NCI-H1417 (cell line): ENCODE measurements around the gene MAGEB1.
A peak's percentile ranks its signal among the peaks of the same experiment; 100 is the strongest.

Experiments used
- DNase-seq, 3 experiments: peaks; one replicate each; lab custom pipeline; 2025; lab: John Stamatoyannopoulos, UW

MAGEB1 gene, protein sequence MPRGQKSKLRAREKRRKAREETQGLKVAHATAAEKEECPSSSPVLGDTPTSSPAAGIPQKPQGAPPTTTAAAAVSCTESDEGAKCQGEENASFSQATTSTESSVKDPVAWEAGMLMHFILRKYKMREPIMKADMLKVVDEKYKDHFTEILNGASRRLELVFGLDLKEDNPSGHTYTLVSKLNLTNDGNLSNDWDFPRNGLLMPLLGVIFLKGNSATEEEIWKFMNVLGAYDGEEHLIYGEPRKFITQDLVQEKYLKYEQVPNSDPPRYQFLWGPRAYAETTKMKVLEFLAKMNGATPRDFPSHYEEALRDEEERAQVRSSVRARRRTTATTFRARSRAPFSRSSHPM

DNA sequence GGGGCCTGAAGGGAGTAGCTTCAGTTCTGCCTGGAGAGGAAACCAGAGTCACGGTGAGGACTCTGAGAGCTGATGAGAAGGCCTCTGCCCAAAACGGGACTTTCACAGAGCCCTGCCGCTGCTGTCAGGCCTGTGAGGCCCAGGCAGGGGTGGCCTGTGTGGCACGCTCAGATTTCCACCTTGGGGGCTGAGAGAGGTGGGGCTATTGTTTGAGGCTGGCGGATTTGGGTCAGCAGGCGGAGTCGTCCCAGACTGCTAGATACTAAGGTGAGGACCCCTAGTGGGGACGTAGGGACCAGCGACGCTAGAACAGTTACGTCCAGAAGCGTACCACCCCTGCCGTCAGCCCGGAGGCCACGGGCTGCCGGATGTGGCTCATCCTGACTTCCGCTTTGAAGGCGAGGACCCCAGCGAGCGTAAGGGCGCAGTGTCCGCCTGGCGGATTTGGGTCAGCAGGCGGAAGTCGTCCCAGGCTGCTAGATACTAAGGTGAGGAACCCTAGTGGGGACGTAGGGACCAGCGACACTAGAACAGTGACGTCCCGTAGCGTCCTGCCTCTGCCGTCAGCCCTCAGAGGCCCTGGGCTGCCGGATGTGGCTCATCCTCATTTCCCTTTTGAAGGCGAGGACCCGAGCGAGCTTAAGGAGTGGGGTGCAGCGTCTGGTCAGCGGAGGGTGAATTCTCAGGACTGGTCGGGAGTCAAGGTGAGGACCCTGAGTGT, at the start of gene MAGEB1:
MAGEB1 (plus strand) TSS at position 378 of the 721 bp plus-strand sequence. CDS start 3,348 bp downstream, outside the sequence.
- no peak for DNase-seq

DNA sequence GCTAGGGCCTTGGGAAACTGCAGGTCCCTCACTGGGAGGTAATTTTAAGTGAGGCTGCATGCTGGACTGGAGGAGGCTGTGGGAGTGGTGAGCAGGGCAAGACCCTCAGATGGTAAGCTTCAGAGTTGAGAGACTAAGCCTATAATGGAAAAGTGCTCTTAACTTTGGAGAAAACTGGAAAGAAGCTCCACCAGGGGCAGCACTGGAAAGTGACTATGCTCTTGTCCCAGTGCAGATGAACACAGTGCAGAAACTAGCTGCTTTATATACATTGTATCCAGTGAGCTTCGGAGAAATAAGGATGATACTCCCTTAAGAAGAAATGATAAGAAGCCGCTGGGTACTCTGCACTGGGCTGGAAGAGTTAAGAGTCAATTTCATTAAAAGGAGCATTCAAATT, 34.8 kb upstream of the MAGEB1 start:
- no peak for DNase-seq

DNA sequence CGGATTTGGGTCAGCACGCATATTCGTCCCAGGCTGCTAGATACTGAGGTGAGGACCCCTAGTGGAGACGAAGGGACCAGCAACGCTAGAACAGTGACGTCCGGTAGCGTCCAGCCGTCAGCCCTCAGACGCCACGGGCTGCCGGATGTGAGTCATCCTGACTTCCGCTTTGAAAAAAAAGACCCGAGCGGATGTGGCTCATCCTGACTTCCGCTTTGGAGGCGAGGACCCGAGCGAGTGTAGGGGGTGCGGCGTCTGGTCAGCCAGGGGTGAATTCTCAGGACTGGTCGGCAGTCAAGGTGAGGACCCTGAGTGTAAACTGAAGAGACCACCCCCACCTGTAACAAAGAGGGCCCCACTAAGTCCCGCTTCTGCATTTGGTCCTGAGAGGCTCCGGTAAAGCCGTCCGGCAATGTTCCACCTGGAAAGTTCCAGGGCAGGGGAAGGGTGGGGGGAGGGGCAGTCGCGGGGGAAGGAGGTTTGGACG, 31.5 kb upstream of the MAGEB1 start, which contains the start of gene MAGEB2:
MAGEB2 (plus strand) TSS at position 207 of the 487 bp plus-strand sequence. CDS start 3,018 bp downstream, outside the sequence.
- DNase-seq, result no peak

DNA sequence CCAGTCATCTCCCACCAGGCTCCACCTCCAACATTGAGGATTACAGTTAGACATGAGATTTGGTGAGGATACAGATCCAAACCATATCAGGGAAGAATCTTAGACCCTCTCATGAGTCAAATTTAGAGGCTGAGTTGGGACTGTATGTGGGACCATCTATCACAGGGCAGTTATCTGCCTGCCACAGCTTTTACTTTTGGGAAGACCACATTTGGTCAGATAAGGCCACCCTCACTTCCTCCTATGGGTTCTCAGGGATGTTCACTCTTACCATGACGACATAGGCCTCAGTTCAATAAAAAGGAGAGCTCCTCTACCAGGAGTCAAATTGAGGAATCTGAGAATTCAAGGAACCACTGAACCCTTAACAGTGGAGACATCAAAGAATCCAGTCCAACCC, 29.5 kb upstream of the MAGEB1 start:
- DNase-seq, result no peak

DNA sequence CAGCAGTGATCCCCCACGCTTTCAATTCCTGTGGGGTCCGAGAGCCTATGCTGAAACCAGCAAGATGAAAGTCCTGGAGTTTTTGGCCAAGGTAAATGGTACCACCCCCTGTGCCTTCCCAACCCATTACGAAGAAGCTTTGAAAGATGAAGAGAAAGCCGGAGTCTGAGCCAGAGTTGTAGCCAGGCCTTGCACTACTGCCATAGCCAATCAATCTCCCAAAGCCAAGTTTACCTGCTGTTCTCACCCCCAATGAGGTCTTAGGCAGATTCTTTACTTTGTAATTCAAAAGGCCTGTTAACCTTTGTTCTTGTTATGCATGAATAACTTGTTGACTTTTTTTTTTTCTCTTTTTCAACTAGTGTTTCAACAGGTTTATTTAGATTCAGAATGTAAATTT, 27.6 kb upstream of the MAGEB1 start:
- no peak for DNase-seq

DNA sequence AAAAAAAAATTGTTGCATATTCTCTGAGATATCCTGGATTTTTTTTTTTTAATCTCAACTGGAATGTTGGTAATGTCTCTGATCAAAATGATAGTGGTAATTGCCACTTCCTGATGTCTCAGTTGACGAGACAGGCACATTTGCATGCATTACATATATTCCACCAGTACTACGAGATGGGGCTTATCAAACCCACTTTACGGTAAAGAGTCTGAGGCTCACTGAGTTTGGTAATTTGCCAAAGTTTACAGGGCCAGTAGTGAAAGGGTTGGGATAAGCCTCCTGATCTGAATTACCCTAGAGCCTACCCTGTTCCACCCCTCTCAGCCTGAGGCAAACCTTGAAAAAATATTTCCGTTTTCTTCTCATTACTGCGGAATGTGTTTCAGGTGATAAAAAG, 26.3 kb upstream of the MAGEB1 start:
- DNase-seq, result no peak

DNA sequence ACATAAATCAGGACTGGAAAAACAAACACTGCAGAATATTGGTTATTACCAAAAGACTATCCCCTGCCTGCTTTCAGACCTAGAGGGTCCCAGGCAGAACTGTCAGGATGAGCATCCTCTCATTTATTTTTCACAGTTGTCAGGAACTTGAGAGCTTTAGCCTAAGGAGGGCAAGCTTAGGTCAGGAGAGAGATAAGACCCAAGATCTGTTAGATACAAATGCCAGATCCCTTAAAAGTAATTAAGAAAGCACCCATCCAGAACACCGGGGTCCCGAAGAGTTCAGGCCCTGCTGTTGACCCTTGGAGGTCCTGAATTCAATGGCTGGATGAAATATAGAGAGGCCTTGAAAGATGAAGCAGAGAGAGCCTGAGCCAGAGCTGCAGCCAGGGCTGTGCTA, 22.4 kb upstream of the MAGEB1 start:
- DNase-seq, result no peak

DNA sequence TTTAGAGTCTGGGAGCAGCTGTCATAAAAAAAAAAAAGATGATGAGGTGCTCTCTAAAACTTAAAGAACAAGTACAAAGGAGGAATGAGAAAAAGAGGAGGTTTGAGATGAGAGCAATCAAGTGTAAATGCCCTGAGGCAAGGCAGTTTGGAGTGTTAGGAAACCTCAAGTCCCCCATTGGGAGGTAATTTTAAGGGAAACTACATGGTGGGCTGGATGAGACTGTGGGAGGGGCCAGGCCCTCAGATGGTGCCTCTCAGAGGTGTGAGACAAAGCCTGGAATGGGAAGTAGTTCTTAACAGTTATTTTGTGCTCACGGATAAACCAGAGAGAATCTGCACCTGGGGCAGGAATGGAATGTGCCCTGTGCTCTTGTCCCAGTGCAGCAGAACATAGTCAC, 18.4 kb upstream of the MAGEB1 start:
- peak in 1 of 3 experiments; percentile 41 for DNase-seq

DNA sequence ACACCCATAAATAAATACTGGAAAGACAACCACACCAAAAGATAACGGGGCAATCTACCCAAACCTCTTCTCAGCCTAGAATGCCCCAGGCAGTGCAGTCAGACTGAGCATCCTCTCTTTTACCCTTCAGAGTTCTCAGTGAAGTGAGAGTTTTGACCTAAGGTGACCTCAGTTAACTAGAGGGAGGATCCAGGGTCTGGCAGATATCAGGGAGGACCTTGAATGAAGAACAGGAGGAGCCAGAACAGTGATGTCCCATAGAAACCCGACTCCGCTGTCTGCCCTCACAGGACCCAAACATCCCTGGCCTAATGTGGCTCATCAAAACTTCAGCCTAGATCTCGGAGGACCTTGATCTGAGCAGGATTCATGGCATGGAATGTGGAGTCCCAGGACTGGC, 16.6 kb upstream of the MAGEB1 start, which contains the start of gene MAGEB3:
MAGEB3 (plus strand) TSS at position 263 of the 400 bp plus-strand sequence. CDS start 5,268 bp downstream, outside the sequence.
- DNase-seq, result no peak

DNA sequence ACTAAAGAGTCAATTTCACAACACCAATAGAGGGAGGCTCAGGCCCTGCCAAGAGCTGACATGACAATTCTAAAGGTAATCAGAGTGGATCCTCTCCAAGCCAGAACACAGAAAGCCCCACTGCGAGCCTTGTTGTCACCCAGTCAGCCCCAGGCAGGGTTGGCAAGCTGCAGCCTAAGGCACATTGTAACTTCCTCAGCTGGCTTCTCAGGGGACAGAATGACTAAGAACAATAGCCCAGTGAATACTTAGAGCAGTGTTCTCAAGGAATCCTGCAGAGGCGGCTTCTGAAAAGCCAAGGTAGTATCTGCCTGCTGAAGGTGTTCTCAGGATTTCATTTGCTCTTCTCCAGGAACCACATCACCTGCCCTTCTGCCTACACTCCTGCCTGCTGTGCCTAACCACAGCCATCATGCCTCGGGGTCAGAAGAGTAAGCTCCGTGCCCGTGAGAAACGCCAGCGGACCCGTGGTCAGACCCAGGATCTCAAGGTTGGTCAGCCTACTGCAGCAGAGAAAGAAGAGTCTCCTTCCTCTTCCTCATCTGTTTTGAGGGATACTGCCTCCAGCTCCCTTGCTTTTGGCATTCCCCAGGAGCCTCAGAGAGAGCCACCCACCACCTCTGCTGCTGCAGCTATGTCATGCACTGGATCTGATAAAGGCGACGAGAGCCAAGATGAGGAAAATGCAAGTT, 5.1 kb upstream of the MAGEB1 start, which contains the start of gene MAGEB4:
MAGEB4 (plus strand) TSS at position 277 of the 692 bp plus-strand sequence; CDS start at position 413, 136 bp downstream.
- DNase-seq, result no peak

DNA sequence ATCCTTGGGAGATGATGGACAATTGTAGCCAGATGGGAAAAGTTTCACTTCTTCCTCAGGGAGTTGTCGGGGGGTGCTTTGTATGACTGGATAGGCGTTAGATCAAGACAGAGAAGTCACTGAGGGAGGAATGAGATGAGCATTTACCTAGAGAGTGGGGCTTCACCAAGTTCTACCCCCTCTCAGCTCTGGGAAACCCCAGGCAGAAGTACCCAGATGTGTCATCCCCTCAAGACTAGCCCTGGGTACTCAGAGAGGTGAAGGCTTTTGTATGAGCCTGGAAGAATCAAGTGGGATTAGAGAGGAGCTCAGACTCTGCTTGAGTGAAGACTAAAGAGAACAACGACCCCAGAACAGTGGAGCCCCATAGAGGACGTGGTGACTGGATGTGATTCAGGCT, 1.9 kb downstream of the MAGEB1 start:
- DNase-seq, result no peak

DNA sequence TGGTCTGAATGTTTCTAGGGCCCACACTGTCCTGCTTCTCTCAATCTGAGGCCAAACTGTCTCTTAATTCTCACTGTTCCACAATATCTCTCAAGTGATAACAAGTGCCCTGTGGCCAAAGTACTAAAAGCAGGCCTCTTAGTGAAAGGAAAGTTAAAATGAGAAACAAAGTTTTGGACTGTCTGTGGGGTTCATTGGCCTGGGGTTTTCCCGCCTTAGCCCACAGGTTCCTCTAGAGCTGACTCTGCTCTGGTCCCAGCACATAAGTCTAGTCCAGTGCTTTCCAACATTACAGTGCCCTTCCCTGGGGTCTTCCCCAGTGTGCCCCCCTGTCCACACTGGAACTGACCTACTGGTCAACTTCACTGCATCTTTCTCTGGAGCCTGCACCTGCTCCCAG, 6.3 kb downstream of the MAGEB1 start:
- DNase-seq, result no peak

DNA sequence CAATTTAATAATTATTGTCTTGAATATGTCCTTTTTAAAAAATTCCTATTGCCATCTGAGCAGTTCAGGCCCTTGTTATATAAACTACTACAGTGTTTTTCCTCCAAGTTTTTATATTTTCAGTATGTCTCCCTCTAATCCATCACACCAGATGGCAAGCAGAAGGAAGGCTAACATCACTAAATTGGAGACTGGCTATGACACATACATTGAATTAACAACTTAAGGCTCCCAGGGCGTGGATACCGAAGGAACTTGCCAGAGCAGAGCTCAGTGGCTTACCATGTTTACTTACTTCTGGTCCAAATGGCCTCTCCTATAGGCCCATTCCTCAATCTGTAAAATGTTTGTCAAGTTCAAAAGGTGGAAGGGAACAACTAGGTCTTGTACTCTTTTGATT, 13.0 kb downstream of the MAGEB1 start:
- no peak for DNase-seq

DNA sequence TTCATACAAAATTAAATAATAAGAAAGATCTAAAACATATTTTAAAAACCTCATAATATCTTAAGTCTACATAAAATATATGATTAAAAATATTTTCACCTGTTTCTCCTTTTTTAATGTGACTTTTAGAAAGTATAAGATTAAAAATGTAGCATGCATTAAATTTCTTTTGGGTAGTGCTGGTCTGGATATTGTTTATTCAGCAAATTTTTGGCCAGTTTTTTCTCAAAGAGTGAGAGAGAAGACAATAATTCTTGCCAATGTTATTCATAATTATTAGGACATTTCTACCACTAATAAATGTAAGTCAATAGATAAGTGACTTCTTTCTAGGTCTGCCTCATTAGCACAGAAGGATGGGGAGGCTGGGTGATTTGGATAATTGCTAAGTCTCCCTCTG, 14.1 kb downstream of the MAGEB1 start:
- no peak for DNase-seq

DNA sequence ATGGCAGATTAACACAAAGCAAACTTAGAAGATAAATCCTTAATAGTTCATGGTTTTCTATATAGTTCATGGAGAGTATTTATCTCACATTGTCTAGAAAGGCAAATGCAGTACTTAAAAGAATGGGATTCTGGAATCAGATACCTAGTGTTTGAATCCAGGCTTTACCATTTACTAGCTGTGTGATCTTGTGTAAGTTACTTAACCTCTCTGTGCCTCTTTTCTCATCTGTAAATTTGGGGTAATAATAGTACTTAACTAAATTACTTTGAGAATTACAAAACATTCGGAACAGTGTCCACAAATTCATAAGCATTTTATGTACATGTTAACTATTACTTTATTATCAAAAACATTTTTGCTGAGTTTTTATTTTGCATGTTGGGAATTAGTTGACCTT, 15.8 kb downstream of the MAGEB1 start:
- no peak for DNase-seq

DNA sequence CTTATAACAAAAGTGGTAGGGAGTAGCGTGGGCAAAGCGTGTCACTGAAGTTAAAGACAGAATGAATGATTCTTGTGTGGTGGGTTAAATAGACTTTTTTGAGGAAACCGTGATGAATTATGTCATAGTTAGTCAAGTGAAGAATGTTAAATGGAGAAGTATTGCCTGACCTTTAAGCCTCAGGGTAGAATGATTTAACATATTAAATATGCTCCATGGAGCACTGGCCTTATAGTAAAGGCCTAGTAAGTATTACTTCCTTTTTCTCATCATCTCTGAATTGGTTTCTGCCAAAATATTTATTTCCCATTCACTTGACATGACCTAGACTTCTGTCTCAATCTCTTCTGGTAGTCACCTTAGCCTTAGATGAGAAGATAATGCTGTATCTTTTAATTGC, 23.7 kb downstream of the MAGEB1 start:
- no peak for DNase-seq

DNA sequence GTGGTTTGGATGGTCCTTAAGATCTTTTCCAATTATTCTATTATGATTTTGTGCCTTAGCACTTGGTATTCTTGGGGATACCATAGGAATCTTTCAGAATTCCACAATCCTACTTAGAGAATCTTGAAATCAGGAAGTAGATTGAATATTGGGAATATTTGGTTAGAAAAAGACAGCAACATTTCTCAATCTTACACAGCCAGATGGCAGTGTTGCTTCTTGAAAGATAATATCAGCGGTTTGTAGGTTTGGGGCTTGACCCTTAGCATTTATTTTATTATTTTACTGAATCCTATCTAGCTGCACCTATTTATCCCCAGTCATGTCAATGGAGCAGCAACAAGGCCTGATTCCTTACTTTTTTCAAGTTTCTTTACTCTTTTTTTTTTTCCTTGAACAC, 28.6 kb downstream of the MAGEB1 start:
- DNase-seq, result peak; percentile 14 to 68 (median 23)

DNA sequence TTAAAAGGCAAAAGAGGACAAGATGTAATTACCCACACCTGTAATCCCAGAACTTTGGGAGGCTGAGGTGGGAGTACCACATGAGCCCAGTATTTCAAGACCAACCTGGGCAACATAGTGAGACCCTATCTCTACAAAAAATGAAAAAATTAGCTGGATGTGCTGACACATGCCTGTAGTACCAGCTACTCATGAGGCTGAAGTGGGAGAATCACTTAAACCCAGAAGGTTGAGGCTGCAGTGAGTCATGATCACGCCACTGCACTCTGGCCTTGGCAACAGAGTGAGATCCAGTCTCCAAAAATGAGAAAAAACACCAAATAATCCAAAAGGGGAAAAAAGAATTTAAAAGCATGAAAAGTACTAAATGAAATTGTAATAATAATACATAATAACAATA, 31.4 kb downstream of the MAGEB1 start:
- no peak for DNase-seq

DNA sequence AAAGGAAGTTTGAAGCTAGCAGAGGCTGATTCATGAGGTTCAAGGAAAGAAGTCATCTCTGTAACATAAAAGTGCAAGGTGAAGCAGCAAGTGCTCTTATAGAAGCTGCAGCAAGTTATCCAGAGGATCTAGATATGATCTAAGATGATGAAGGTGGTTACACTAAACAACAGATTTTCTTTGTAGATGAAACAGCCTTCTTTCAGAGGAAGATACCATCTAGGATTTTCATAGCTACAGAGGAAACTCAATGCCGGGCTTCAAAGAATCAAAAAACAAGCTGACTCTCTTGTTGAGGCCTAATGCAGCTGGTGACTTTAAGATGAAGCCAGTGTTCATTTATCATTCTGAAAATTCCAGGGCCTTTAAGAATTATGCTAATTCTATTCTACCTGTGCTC, 33.5 kb downstream of the MAGEB1 start:
- DNase-seq, result no peak

DNA sequence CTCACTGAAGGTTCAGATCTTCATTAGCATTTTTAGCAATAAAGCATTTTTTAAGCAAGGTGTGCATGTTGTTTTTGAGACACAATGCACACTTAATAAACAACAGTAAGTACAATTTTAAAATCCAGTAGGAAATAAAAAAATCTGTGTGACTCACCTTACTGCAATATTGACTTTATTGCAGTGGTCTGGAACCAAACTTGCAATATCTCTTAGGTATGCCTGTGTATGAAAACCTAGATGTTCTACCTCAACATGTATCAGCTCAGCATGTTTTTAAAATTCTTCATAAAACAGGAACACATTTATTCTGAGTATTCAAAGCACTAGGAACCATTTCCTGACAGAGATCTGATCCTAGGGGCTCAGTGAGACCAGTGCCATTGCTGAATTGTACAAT, 35.6 kb downstream of the MAGEB1 start:
- DNase-seq, result no peak

DNA sequence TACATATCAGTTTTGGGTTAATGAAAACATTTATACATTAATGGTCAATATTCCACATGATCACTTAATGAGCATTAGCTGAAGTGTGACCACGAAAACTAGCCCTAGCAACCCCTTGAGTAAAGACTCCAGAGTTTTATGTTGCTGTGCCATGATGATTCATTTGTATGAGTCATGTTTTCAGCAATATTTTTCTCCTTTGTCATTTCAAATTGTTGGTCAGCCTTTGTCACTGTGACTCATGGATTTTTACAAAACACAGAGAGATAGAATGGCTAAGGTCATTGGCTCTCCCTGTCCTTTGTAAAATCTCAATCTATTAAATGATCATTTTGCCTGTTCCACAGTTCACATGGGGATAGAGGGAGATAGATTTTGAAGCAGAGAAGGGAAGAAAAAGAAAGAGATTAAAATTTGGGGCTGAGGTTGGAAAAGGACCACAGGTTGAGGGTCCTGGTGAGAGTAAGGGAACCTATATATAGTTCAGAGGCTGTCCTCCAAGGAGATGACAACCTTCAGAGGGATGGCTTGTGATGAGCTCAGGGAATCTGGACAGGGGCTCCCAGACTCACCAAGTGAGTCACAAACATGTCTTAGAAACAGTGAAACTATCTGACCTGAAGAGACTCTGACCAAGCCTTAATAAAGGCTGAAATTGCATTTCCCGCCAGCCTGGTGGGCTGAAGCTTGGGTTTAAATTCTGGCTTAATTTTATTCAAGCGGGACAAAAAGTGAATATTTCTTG, 36.7 kb downstream of the MAGEB1 start:
- DNase-seq, result peak in 1 of 3 experiments; percentile 37
